Left ventricle myocardium inferior (tissue), 1 donor: ENCODE measurements around the gene ACACB. TPM values are rescaled to one million over a fixed set of nuclear protein-coding genes. Genes with fewer than 3 reads are reported as not detected.

Source experiments
- DNase-seq: peaks from one replicate; pipeline ENCODE4 v3.0.0-alpha.2; 2020
- H3K27ac ChIP-seq: fragments of 200-600 bp; replicated peaks from 2 replicates; pipeline ENCODE4 v1.8.0; 2021
- H3K27me3 ChIP-seq: fragments of 200-600 bp; 2 replicates; pipeline ENCODE4 v1.8.0; 2021; ENCODE audit warnings: low read depth
- H3K36me3 ChIP-seq: fragments of 200-600 bp; 2 replicates; pipeline ENCODE4 v1.8.0; 2021
- H3K4me1 ChIP-seq: fragments of 200-600 bp; 2 replicates; pipeline ENCODE4 v1.8.0; 2021
- H3K4me3 ChIP-seq: fragments of 200-600 bp; 2 replicates; pipeline ENCODE4 v1.8.0; 2021; ENCODE audit warnings: mild to moderate bottlenecking, moderate library complexity
- H3K9me3 ChIP-seq: fragments of 200-600 bp; replicated peaks from 2 replicates; pipeline ENCODE4 v1.8.0; 2021
- CTCF ChIP-seq: fragments of 200-600 bp; IDR thresholded peaks from 2 replicates; pipeline ENCODE4 v1.8.0; 2021; ENCODE audit warnings: antibody characterized with exemption, mild to moderate bottlenecking, borderline replicate concordance
- intact Hi-C: fragments of 100-400 bp; cut with micrococcal nuclease; formaldehyde crosslinking; loops from one replicate; pipeline ENCODE4 v1.11.0; 2022
- total RNA-seq: library from RNA; stranded (reverse); fragmentation: NEBNext Ultra II Directional; extraction: Animal tissue kit (Norgen Biotek cat#: 25700); gene quantifications from one replicate; pipeline ENCODE4 v1.2.1, GENCODE V29; 2021
- donor health status: DM: no; HTN: yes; CAD: no; lungs with severe emphysema.

The ACACB gene
- total RNA-seq, 1 donor from 2014 or later = 123 TPM

DNA sequence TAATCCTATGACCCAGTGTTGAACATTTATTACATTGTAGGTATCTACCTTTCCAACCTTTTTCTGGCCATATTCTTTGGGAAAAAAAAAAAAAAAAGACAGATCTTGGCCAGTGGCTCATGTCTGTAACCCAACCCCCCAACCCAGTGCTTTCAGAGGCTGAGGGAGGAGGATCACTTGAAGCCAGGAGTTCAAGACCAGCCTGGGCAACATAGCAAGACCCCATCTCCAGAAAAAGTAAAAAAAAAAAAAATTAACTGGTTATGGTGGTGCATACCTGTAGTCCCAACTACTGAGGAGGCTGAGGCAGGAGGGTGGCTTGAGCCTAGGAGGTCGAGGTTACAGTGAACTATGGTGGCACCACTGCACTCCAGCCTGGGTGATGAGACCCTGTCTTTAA is 58.1 kb downstream of the ACACB start:
- Histone ChIP-seq H3K36me3 (peaks cover 99% of the 10 kb centered on the region), H3K27ac (no peak overlapping the region), H3K9me3 (no peaks in the 10 kb centered on the region), H3K4me3 (no peak overlapping the region), H3K27me3 (no peaks in the 10 kb centered on the region), H3K4me1 (peaks cover 3% of the 10 kb centered on the region)
- intact Hi-C loops = no loop called here
- no peak for DNase-seq
- TF ChIP-seq CTCF = no peak

- Histone ChIP-seq H3K9me3 (no peaks in the 10 kb centered on the region), H3K4me3 (no peak overlapping the region), H3K36me3 (peaks cover 98% of the 10 kb centered on the region), H3K4me1 (no peaks in the 10 kb centered on the region), H3K27me3 (no peaks in the 10 kb centered on the region), H3K27ac (no peak overlapping the region)
- DNase-seq = no peak
- intact Hi-C loops = no loop called here
- no peak for TF ChIP-seq CTCF
These were observed 62.1 kb downstream of the ACACB start for GRCh38 chr12:109178532-109178931.

DNA sequence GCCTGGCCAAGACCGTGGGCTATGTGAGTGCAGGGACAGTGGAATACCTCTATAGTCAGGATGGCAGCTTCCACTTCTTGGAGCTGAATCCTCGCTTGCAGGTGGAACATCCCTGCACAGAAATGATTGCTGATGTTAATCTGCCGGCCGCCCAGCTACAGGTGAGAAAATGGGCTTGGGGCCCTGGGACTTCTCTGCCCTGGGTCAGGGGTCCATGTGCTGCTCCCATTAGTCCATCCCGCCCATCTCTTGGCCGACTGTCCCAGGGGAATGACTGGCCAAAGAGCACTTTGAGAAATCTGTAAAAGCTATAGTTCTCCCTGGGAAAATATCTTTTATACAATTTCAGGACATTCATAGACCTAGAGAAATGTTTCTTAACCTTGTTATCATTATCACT is 63.5 kb downstream of the ACACB start:
- intact Hi-C loops = no loop called here
- no peaks in the 10 kb centered on the region for H3K4me1 ChIP-seq
- no peaks in the 10 kb centered on the region for H3K9me3 ChIP-seq
- peaks cover 98% of the 10 kb centered on the region for H3K36me3 ChIP-seq
- H3K27me3 ChIP-seq = no peaks in the 10 kb centered on the region
- no peak for TF ChIP-seq CTCF
- H3K27ac ChIP-seq = no peak overlapping the region
- DNase-seq = no peak
- H3K4me3 ChIP-seq = no peak overlapping the region

- no peaks in the 10 kb centered on the region for H3K4me1 ChIP-seq
- H3K36me3 ChIP-seq = peaks cover 99% of the 10 kb centered on the region
- intact Hi-C loops = no loop called here
- H3K27ac ChIP-seq = no peak overlapping the region
- no peak for TF ChIP-seq CTCF
- H3K27me3 ChIP-seq = no peaks in the 10 kb centered on the region
- H3K4me3 ChIP-seq = no peak overlapping the region
- no peaks in the 10 kb centered on the region for H3K9me3 ChIP-seq
- no peak for DNase-seq
These were observed 65.9 kb downstream of the ACACB start for GRCh38 chr12:109182041-109182839.

GRCh38 chr12:109185441-109185840 is 69.1 kb downstream of the ACACB start:
- H3K27ac ChIP-seq = no peak overlapping the region
- intact Hi-C loops = no loop called here
- no peak for TF ChIP-seq CTCF

More at GRCh38 chr12:109185441-109185840, 69.1 kb downstream of the ACACB start:
- Histone ChIP-seq H3K27me3 (no peaks in the 10 kb centered on the region), H3K4me3 (no peak overlapping the region), H3K36me3 (peaks cover 99% of the 10 kb centered on the region), H3K4me1 (no peaks in the 10 kb centered on the region), H3K9me3 (no peaks in the 10 kb centered on the region)
- DNase-seq = no peak
